Measurements from ENCODE around the gene CDH9.

The CDH9 gene

GRCh38 chr5:27010646-27011045, 27.7 kb downstream of the CDH9 start:
- no peak overlapping the region for H3K4me3 ChIP-seq (ENCODE audit: low read length)
- TF ChIP-seq ZNF274 (IDR thresholded peaks at IDR 0.05; ENCODE audit: low read depth, low read length), result no peak

- TF ChIP-seq ZNF274 (IDR thresholded peaks at IDR 0.05; ENCODE audit: low read depth, low read length), result no peak
- H3K4me3 ChIP-seq (ENCODE audit: low read length), result no peak overlapping the region
These were observed 28.9 kb downstream of the CDH9 start for GRCh38 chr5:27009540-27009915.

GRCh38 chr5:27008604-27009539, 29.5 kb downstream of the CDH9 start:
- H3K4me3 ChIP-seq (ENCODE audit: low read length), result no peak overlapping the region
- TF ChIP-seq ZNF274 (IDR thresholded peaks at IDR 0.05; ENCODE audit: low read depth, low read length), result no peak

GRCh38 chr5:27007121-27007520, 31.3 kb downstream of the CDH9 start:
- TF ChIP-seq ZNF274 (IDR thresholded peaks at IDR 0.05; ENCODE audit: low read depth, low read length), result no peak
- no peak overlapping the region for H3K4me3 ChIP-seq (ENCODE audit: low read length)

- TF ChIP-seq ZNF274 (IDR thresholded peaks at IDR 0.05; ENCODE audit: low read depth, low read length), result no peak
These were observed 51.4 kb downstream of the CDH9 start for GRCh38 chr5:26986985-26987384.

GRCh38 chr5:26981750-26982149, 56.6 kb downstream of the CDH9 start:
- no peak overlapping the region for H3K4me3 ChIP-seq (ENCODE audit: low read length)
- no peak for TF ChIP-seq ZNF274 (IDR thresholded peaks at IDR 0.05; ENCODE audit: low read depth, low read length)

More at GRCh38 chr5:26986985-26987384, 51.4 kb downstream of the CDH9 start:
- no peak overlapping the region for H3K4me3 ChIP-seq (ENCODE audit: low read length)

- no peak for TF ChIP-seq ZNF274 (IDR thresholded peaks at IDR 0.05; ENCODE audit: low read depth, low read length)
- H3K4me3 ChIP-seq (ENCODE audit: low read length), result no peak overlapping the region
These were observed 79.1 kb downstream of the CDH9 start for GRCh38 chr5:26959290-26959689.

GRCh38 chr5:26955161-26955560, 83.2 kb downstream of the CDH9 start:
- H3K4me3 ChIP-seq (ENCODE audit: low read length), result no peak overlapping the region
- TF ChIP-seq ZNF274 (IDR thresholded peaks at IDR 0.05; ENCODE audit: low read depth, low read length), result no peak

GRCh38 chr5:26948921-26949320, 89.5 kb downstream of the CDH9 start:
- TF ChIP-seq ZNF274 (IDR thresholded peaks at IDR 0.05; ENCODE audit: low read depth, low read length), result no peak

GRCh38 chr5:26945901-26946300, 92.5 kb downstream of the CDH9 start:
- no peak overlapping the region for H3K4me3 ChIP-seq (ENCODE audit: low read length)
- TF ChIP-seq ZNF274 (IDR thresholded peaks at IDR 0.05; ENCODE audit: low read depth, low read length), result no peak

More at GRCh38 chr5:26948921-26949320, 89.5 kb downstream of the CDH9 start:
- no peak overlapping the region for H3K4me3 ChIP-seq (ENCODE audit: low read length)

GRCh38 chr5:26942481-26942880, 95.9 kb downstream of the CDH9 start:
- TF ChIP-seq ZNF274 (IDR thresholded peaks at IDR 0.05; ENCODE audit: low read depth, low read length), result no peak

GRCh38 chr5:26940994-26941393, 97.4 kb downstream of the CDH9 start:
- H3K4me3 ChIP-seq (ENCODE audit: low read length), result no peak overlapping the region
- TF ChIP-seq ZNF274 (IDR thresholded peaks at IDR 0.05; ENCODE audit: low read depth, low read length), result no peak

More at GRCh38 chr5:26942481-26942880, 95.9 kb downstream of the CDH9 start:
- H3K4me3 ChIP-seq (ENCODE audit: low read length), result no peak overlapping the region

GRCh38 chr5:26932238-26932637, 106.1 kb downstream of the CDH9 start:
- H3K4me3 ChIP-seq (ENCODE audit: low read length), result no peak overlapping the region
- no peak for TF ChIP-seq ZNF274 (IDR thresholded peaks at IDR 0.05; ENCODE audit: low read depth, low read length)

GRCh38 chr5:26921439-26921838, 116.9 kb downstream of the CDH9 start:
- H3K4me3 ChIP-seq (ENCODE audit: low read length), result no peak overlapping the region
- TF ChIP-seq ZNF274 (IDR thresholded peaks at IDR 0.05; ENCODE audit: low read depth, low read length), result no peak

GRCh38 chr5:26903469-26903868, 134.9 kb downstream of the CDH9 start:
- TF ChIP-seq ZNF274 (IDR thresholded peaks at IDR 0.05; ENCODE audit: low read depth, low read length), result no peak
- H3K4me3 ChIP-seq (ENCODE audit: low read length), result no peak overlapping the region; the same call in 1 of the 2 replicates

All from GM08714 (cell line).